HG03460 (cell line): ENCODE results near the gene SEMA5A.

ENCODE experiments used
- ATAC-seq: cut with Tn5 transposase; IDR thresholded peaks from one replicate; pipeline ENCODE4 v1.9.1; 2021; ENCODE audit not compliant: unreplicated experiment

Gene SEMA5A

GRCh38 chr5:9072701-9073100 is 473.2 kb downstream of the SEMA5A start:
- no peak for ATAC-seq

DNA sequence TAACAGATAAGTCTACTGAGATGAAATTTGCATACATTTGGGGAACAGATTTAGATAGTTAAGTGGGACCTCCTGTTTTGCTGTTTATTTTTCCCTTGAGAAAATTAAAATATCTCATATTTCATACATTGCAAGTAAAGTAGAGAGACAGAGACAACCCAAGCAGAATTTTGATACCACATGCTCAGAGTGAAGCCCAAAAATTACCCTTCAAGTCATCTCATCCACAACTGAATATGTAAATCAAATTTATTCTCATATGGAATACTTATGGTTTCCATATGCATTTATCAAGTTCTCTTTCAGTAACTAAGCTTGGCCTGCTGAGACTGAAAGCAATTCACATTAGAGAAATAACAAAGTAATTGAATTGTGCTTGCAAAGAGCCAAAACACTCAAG is 474.4 kb downstream of the SEMA5A start:
- no peak for ATAC-seq

GRCh38 chr5:9071074-9071473 is 474.8 kb downstream of the SEMA5A start:
- ATAC-seq, result no peak

- no peak for ATAC-seq
Measured at GRCh38 chr5:9069650-9070049, 476.2 kb downstream of the SEMA5A start.

GRCh38 chr5:9067154-9067553 is 478.7 kb downstream of the SEMA5A start:
- no peak for ATAC-seq

- ATAC-seq, result no peak
Measured at GRCh38 chr5:9066349-9066748, 479.5 kb downstream of the SEMA5A start.

- ATAC-seq, result no peak
Measured at GRCh38 chr5:9063615-9064245, 482.1 kb downstream of the SEMA5A start.

GRCh38 chr5:9062873-9063272 is 483.0 kb downstream of the SEMA5A start:
- ATAC-seq, result no peak

GRCh38 chr5:9059920-9060691 is 485.8 kb downstream of the SEMA5A start:
- ATAC-seq, result no peak

- ATAC-seq, result no peak
Measured at GRCh38 chr5:9058666-9059065, 487.2 kb downstream of the SEMA5A start.

DNA sequence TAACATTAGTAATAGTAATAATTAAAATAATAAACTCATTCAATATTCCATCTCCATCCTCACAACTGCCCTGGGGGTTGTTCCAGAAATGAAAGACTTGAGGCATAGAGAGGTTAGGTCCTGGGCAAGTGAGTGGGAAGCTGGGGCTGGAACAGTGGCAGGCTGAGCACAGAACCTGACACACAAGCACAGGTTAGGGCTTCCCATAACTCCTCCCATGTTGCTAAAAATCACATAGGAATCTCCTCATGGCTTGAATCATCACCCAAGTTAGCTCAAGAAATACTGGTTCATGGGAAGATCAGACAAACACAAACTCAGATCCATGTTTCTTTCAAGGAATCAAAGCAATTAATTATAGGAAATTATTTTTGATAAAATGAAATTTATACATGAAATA is 487.7 kb downstream of the SEMA5A start:
- ATAC-seq, result no peak

- no peak for ATAC-seq
Measured at GRCh38 chr5:9057406-9058000, 488.4 kb downstream of the SEMA5A start.

DNA sequence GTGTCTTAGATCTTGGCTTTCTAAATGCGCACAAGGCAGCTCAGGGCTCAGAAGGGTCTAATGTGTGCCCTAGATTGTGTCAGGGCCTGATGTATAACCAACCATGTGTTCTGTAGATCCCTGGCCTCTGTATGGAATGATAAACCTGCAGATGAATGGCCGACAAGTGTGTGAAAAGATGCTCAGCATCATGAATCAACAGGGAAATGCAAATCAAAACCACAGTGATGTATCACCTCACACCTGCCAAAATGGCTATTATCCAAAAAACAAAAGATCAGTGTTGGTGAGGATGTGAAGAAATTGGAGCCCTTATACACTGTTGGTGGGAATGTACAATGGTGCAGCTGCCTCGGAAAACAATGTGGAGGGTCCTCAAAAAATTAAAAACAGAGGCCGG is 489.8 kb downstream of the SEMA5A start:
- no peak for ATAC-seq

GRCh38 chr5:9054821-9055589 is 490.9 kb downstream of the SEMA5A start:
- no peak for ATAC-seq

DNA sequence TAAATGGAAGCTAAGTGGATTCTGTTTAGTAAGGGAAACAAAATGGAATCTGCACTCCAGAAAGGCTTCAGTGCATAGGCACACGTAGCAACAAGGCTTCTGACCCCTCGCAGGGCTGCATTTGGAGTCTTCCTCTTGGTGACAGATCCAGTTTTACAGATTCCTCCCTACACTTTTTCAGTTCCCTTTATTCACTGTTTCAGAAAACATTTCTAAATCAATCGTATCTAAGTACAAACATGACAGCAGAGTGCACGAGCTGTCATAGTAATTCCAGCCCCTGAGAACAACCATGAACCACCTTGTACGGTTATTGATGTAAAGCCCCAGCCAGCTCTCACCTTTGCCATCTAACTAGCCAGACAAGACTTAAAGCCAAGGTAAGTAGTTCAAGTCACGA is 491.6 kb downstream of the SEMA5A start:
- no peak for ATAC-seq

- ATAC-seq, result no peak
Measured at GRCh38 chr5:9052421-9052820, 493.5 kb downstream of the SEMA5A start.

DNA sequence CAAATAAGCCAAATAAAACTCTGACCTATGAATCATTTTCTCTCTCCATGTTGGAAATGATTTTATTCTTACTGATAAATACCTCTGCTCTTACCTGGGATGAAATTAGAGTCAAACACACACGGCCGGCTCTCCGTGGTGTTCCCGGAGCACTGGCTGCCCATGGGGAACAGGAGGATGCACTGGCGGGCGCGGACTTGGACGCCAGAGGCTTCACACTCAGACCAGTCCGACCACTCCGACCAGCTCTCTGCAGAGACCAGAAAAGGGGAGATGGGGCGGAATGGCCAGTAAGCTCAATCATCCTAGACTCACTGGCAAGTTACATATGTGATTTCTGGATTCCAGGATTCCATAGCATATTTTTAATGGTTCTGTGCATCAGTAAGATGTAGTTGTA is 494.1 kb downstream of the SEMA5A start:
- ATAC-seq, result no peak

DNA sequence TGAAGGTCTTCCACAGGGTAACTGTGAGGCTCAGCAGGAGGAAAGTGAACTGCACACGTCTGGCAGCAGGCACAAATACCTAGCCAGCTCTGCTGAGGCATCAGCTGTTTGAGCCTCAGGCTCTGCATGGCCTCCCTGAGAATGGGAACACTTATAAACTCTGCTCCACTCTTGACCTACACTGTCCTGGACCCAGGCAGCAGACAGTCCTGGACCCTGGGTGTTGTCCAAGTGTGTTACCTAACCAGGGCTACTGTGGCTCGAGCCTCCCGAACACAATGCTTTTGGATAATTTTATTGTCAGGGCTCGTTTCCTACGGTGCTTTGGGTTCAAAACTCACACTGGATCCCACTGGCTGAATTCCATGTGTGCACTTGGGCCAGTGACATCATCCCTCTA is 497.9 kb downstream of the SEMA5A start:
- no peak for ATAC-seq

DNA sequence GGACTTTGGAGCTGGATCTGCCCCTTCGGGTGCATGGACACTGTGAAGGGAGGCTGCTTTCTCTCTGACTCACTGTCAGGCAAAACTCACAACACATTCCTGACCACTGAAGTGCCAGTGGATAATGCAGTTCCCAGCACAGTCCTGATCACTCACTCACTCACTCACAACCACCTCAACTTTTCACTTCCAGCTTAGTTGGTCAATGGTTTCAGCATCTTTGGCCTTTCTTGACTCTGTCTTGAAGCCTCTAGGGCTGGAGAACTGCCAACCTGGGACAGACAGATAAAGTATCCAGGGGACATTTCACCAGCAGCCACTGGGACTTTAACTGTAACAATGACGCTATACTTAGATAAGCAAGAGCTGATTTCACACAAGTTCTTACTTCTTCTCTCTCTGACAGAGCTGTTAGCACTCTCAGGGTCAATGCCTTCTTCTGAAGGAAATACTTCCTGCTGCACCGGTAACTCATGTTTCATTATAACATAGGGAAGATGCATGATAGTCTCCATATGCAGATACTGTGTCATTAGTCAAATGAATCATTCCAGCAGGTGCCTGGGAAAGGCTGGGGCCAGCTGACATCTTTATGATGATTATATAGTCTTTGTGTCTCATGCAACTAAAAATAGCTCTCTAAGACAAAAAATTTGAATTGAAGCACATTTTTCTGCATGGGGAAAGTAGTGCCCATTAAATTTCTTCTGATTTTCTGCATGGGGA is 499.0 kb downstream of the SEMA5A start:
- ATAC-seq, result no peak

DNA sequence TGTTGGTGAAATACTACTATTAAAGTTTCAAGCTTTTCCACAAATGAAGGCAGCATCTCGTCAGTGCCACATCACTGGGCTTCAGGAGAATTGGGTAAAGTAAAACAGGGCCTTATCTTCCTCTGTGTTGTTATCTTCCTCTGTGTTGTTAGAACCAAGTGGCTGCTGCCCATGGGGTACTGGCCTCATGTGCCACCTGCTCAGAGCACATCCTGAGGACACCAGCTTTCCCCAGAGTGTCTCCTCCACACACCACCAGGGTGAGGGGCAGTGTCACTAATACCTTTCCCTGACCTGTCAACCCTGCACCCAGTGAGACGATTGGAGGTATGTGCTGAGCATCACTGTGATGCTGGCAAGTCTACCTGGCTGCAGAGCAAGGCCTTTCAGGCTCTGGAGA is 499.9 kb downstream of the SEMA5A start:
- no peak for ATAC-seq

GRCh38 chr5:9042241-9042640 is 503.6 kb downstream of the SEMA5A start:
- ATAC-seq, result no peak
